HEK293 (cell line): ENCODE data around the gene HOXD10.

ENCODE experiments used
- CTCF ChIA-PET: fragments of 350-600 bp; formaldehyde crosslinking; extraction: SDS; loops from one replicate; lab custom pipeline; 2021; ENCODE audit warnings: antibody characterized with exemption; lab: Yijun Ruan, JAX
- POLR2A ChIA-PET: fragments of 300-600 bp; formaldehyde crosslinking; extraction: SDS; loops from one replicate; lab custom pipeline; 2020; ENCODE audit warnings: antibody characterized with exemption, inconsistent platforms; lab: Yijun Ruan, JAX
- H3K27ac ChIP-seq: fragments of 200-500 bp; sonication (Bioruptor generic); 2 replicates; pipeline ENCODE4 v1.5.1; 2014; ENCODE audit warnings: low read depth, low read length, control low read depth, inconsistent platforms; ENCODE audit errors: extremely low read depth
- H3K36me3 ChIP-seq, 2 experiments: fragments of 200-500 bp in 1 of 2; sonication (Bioruptor generic) in 1 of 2; 1 replicate in 1 of 2; 2 replicates in 1 of 2; pipeline ENCODE4 v1.5.1; 2014 to 2017; ENCODE audit warnings: inconsistent platforms in 2 of 2, low read length in 2 of 2; ENCODE audit not compliant: control insufficient read depth in 2 of 2, insufficient read depth in 1 of 2
- H3K4me1 ChIP-seq: fragments of 200-500 bp; sonication (Bioruptor generic); 2 replicates; pipeline ENCODE4 v1.5.1; 2014; ENCODE audit warnings: mild to moderate bottlenecking, low read length, inconsistent platforms; ENCODE audit not compliant: control insufficient read depth, insufficient read depth
- H3K4me3 ChIP-seq: 2 replicates; pipeline ENCODE4 v1.5.1; 2011; ENCODE audit warnings: low read depth, mild to moderate bottlenecking, control low read depth, low read length, moderate library complexity
- H3K9me3 ChIP-seq: fragments of 200-500 bp; sonication (Bioruptor generic); 2 replicates; pipeline ENCODE4 v1.5.1; 2014; ENCODE audit warnings: low read depth, low read length, inconsistent platforms; ENCODE audit not compliant: control insufficient read depth, insufficient read depth
- BCL11B ChIP-seq: fragments of 450-650 bp; formaldehyde crosslinking; IDR thresholded peaks from 2 replicates; pipeline ENCODE4 v1.5.1; 2016; ENCODE audit warnings: low read depth, missing biosample characterization, missing genetic modification characterization
- GLIS2 ChIP-seq: fragments of 450-650 bp; formaldehyde crosslinking; IDR thresholded peaks from 2 replicates; pipeline ENCODE4 v1.5.1; 2016; ENCODE audit warnings: missing biosample characterization, missing genetic modification characterization
- KLF8 ChIP-seq: fragments of 450-650 bp; formaldehyde crosslinking; IDR thresholded peaks from 2 replicates; pipeline ENCODE4 v1.5.1; 2016; ENCODE audit warnings: missing biosample characterization, missing genetic modification characterization
- OSR2 ChIP-seq: fragments of 450-650 bp; formaldehyde crosslinking; IDR thresholded peaks from 2 replicates; pipeline ENCODE4 v1.5.1; 2016; ENCODE audit warnings: missing biosample characterization, missing genetic modification characterization
- OVOL3 ChIP-seq: fragments of 450-650 bp; formaldehyde crosslinking; IDR thresholded peaks from 2 replicates; pipeline ENCODE4 v1.5.1; 2016; ENCODE audit warnings: missing biosample characterization, missing genetic modification characterization
- TCF7L2 ChIP-seq: IDR thresholded peaks from 2 replicates; pipeline ENCODE4 v1.6.1; 2011; ENCODE audit warnings: low read depth, mild to moderate bottlenecking, inconsistent platforms, low read length, moderate library complexity, borderline replicate concordance
- WT1 ChIP-seq: fragments of 450-650 bp; formaldehyde crosslinking; IDR thresholded peaks from 2 replicates; pipeline ENCODE4 v1.5.1; 2016; ENCODE audit warnings: missing biosample characterization, missing genetic modification characterization
- ZBTB1 ChIP-seq: fragments of 450-650 bp; formaldehyde crosslinking; IDR thresholded peaks from 2 replicates; pipeline ENCODE4 v1.5.1; 2016; ENCODE audit warnings: missing biosample characterization, missing genetic modification characterization
- ZBTB48 ChIP-seq: fragments of 450-650 bp; formaldehyde crosslinking; IDR thresholded peaks from 2 replicates; pipeline ENCODE4 v1.5.1; 2016; ENCODE audit warnings: missing biosample characterization, missing genetic modification characterization
- ZFP69B ChIP-seq: fragments of 450-650 bp; formaldehyde crosslinking; IDR thresholded peaks from 2 replicates; pipeline ENCODE4 v1.5.1; 2016; ENCODE audit warnings: missing biosample characterization, missing genetic modification characterization
- ZNF155 ChIP-seq: fragments of 450-650 bp; formaldehyde crosslinking; IDR thresholded peaks from 2 replicates; pipeline ENCODE4 v1.5.1; 2016; ENCODE audit warnings: missing biosample characterization, missing genetic modification characterization
- ZNF266 ChIP-seq: fragments of 450-650 bp; formaldehyde crosslinking; IDR thresholded peaks from 2 replicates; pipeline ENCODE4 v1.5.1; 2016; ENCODE audit warnings: missing biosample characterization, missing genetic modification characterization, low read depth
- ZNF292 ChIP-seq: fragments of 450-650 bp; formaldehyde crosslinking; IDR thresholded peaks from 2 replicates; pipeline ENCODE4 v1.5.1; 2016; ENCODE audit warnings: low read depth, missing biosample characterization, missing genetic modification characterization, borderline replicate concordance
- ZNF585B ChIP-seq: fragments of 450-650 bp; formaldehyde crosslinking; IDR thresholded peaks from 2 replicates; pipeline ENCODE4 v1.5.1; 2016; ENCODE audit warnings: missing biosample characterization, missing genetic modification characterization
- ZNF629 ChIP-seq: fragments of 450-650 bp; formaldehyde crosslinking; IDR thresholded peaks from 2 replicates; pipeline ENCODE4 v1.5.1; 2017; ENCODE audit warnings: missing biosample characterization, missing genetic modification characterization
- ZSCAN16 ChIP-seq: fragments of 450-650 bp; formaldehyde crosslinking; IDR thresholded peaks from 2 replicates; pipeline ENCODE4 v1.5.1; 2016; ENCODE audit warnings: missing biosample characterization, missing genetic modification characterization
- TF ChIP-seq, protein P1 (sequence below): fragments of 450-650 bp; formaldehyde crosslinking; IDR thresholded peaks from 2 replicates; pipeline ENCODE4 v1.5.1; 2016; ENCODE audit warnings: missing biosample characterization, missing genetic modification characterization, low read depth
- TF ChIP-seq, protein P2 (sequence below): fragments of 450-650 bp; formaldehyde crosslinking; IDR thresholded peaks from 2 replicates; pipeline ENCODE4 v1.5.1; 2016; ENCODE audit warnings: missing biosample characterization, missing genetic modification characterization
- TF ChIP-seq, protein P3 (sequence below): fragments of 450-650 bp; formaldehyde crosslinking; IDR thresholded peaks from 2 replicates; pipeline ENCODE4 v1.5.1; 2016; ENCODE audit warnings: missing biosample characterization, missing genetic modification characterization
- TF ChIP-seq, protein P4 (sequence below): fragments of 450-650 bp; formaldehyde crosslinking; IDR thresholded peaks from 2 replicates; pipeline ENCODE4 v1.5.1; 2016; ENCODE audit warnings: missing biosample characterization, missing genetic modification characterization
- TF ChIP-seq, protein P5 (sequence below): fragments of 450-650 bp; formaldehyde crosslinking; IDR thresholded peaks from 2 replicates; pipeline ENCODE4 v1.5.1; 2016; ENCODE audit warnings: missing biosample characterization, missing genetic modification characterization

Gene HOXD10

DNA sequence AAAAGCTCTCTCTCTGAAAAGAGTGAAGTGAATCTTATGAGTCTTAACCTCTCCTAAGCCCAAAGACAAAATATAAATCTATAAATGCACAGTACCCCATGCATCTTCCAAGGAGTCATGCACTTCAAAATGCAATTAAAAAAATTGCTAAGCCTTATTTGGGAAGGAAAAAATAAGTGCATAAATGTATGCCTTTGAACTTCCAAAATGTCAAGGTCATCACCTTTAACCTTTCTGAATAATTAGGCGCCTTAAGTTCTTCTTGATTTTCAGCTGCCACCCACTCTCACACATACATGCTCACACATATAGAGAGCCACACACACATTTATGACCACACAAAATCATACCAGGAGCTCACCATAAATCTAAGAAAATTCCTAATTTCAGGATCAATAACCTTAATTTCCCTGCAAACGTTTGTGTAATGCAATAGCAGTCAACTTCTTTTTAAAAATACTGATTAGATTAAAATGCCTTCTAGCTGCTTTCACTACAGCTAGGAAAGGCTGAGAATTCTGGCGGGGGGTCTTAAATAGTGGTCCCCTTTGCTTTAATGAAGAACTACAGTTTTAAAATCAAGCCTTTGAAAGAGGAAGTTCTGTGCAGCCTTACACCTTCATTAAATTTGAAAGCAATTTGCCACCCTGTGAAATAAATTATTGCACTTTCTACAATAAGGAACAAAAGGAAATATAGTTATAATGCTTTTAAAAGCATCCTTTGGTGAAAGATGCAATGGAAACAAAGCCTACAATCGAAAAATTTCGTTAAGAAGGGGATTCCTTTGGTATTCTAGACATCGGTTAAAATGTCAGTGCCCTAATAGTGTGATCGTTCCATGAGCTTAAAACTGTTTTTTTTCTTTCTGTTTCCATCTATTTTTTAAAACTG lies 5.9 kb upstream of the HOXD10 start:
- ChIA-PET CTCF (interaction anchor here (0.6 to 2.7 kb wide), 12 partner anchors 9 to 1038 kb away, joined by 3 to 19 read pairs (median 3); partner anchors contain the start of gene HOXD9), POLR2A (interaction anchor here (0.8 kb wide), 1 partner anchor 75 kb away, joined by 3 read pairs; no protein-coding TSS in a partner anchor)
- no peak overlapping the region for H3K27ac ChIP-seq
- TF ChIP-seq, protein P1, sequence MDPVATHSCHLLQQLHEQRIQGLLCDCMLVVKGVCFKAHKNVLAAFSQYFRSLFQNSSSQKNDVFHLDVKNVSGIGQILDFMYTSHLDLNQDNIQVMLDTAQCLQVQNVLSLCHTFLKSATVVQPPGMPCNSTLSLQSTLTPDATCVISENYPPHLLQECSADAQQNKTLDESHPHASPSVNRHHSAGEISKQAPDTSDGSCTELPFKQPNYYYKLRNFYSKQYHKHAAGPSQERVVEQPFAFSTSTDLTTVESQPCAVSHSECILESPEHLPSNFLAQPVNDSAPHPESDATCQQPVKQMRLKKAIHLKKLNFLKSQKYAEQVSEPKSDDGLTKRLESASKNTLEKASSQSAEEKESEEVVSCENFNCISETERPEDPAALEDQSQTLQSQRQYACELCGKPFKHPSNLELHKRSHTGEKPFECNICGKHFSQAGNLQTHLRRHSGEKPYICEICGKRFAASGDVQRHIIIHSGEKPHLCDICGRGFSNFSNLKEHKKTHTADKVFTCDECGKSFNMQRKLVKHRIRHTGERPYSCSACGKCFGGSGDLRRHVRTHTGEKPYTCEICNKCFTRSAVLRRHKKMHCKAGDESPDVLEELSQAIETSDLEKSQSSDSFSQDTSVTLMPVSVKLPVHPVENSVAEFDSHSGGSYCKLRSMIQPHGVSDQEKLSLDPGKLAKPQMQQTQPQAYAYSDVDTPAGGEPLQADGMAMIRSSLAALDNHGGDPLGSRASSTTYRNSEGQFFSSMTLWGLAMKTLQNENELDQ = no peak
- TF ChIP-seq ZSCAN16 (tag by site-specific recombination) (no peak), WT1 (tag by site-specific recombination) (no peak), GLIS2 (no peak), ZNF585B (tag by site-specific recombination) (no peak), BCL11B (tag by site-specific recombination) (no peak), ZNF266 (tag by site-specific recombination) (no peak), OSR2 (tag by site-specific recombination) (no peak), ZNF292 (tag by site-specific recombination) (no peak), KLF8 (tag by site-specific recombination) (no peak), ZNF629 (tag by site-specific recombination) (no peak), ZBTB48 (no peak), TCF7L2 (no peak), ZNF155 (tag by site-specific recombination) (no peak), ZFP69B (tag by site-specific recombination) (no peak)
- TF ChIP-seq, protein P2, sequence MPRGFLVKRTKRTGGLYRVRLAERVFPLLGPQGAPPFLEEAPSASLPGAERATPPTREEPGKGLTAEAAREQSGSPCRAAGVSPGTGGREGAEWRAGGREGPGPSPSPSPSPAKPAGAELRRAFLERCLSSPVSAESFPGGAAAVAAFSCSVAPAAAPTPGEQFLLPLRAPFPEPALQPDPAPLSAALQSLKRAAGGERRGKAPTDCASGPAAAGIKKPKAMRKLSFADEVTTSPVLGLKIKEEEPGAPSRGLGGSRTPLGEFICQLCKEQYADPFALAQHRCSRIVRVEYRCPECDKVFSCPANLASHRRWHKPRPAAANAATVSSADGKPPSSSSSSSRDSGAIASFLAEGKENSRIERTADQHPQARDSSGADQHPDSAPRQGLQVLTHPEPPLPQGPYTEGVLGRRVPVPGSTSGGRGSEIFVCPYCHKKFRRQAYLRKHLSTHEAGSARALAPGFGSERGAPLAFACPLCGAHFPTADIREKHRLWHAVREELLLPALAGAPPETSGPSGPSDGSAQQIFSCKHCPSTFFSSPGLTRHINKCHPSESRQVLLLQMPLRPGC = no peak
- TF ChIP-seq, protein P3, sequence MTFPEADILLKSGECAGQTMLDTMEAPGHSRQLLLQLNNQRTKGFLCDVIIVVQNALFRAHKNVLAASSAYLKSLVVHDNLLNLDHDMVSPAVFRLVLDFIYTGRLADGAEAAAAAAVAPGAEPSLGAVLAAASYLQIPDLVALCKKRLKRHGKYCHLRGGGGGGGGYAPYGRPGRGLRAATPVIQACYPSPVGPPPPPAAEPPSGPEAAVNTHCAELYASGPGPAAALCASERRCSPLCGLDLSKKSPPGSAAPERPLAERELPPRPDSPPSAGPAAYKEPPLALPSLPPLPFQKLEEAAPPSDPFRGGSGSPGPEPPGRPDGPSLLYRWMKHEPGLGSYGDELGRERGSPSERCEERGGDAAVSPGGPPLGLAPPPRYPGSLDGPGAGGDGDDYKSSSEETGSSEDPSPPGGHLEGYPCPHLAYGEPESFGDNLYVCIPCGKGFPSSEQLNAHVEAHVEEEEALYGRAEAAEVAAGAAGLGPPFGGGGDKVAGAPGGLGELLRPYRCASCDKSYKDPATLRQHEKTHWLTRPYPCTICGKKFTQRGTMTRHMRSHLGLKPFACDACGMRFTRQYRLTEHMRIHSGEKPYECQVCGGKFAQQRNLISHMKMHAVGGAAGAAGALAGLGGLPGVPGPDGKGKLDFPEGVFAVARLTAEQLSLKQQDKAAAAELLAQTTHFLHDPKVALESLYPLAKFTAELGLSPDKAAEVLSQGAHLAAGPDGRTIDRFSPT (tag by site-specific recombination) = no peak
- 0 out of 2 replicates have a peak, but pooled peaks cover 2% of the 10 kb centered on the region for H3K4me1 ChIP-seq
- no peak overlapping the region for H3K4me3 ChIP-seq
- no peaks in the 10 kb centered on the region for H3K9me3 ChIP-seq
- H3K36me3 ChIP-seq = peaks cover 19 to 69% of the 10 kb centered on the region in 2 experiments

DNA sequence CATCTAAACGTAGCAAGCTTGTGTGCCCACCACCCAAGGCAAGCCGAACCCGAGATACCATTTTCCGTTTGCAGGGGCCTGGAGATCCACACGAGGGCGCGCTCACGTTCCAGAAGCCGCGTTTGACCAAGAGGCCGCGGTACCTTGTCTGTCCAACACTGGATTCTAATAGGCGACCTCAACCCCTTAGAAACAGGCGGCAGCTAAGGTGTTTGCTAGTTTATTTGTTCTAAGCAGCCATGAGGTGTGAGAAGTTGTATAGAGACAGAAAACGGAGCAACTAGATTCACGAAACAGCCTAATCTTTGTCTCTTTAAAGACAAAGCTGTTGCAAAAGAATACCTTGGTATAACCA lies 5.3 kb upstream of the HOXD10 start:
- H3K27ac ChIP-seq = no peak overlapping the region
- H3K9me3 ChIP-seq = no peaks in the 10 kb centered on the region
- POLR2A ChIA-PET = interaction anchor here (0.8 kb wide), 1 partner anchor 75 kb away, joined by 3 read pairs; no protein-coding TSS in a partner anchor
- CTCF ChIA-PET = interaction anchor here (0.6 to 2.7 kb wide), 11 partner anchors 9 to 1037 kb away, joined by 3 to 19 read pairs (median 4); partner anchors contain the start of gene HOXD9
- 0 out of 2 replicates have a peak, but pooled peaks cover 2% of the 10 kb centered on the region for H3K4me1 ChIP-seq
- H3K36me3 ChIP-seq = peaks cover 21 to 76% of the 10 kb centered on the region in 2 experiments
- TF ChIP-seq OVOL3 (no peak), ZBTB1 (tag by site-specific recombination) (no peak)
- TF ChIP-seq, protein P4, sequence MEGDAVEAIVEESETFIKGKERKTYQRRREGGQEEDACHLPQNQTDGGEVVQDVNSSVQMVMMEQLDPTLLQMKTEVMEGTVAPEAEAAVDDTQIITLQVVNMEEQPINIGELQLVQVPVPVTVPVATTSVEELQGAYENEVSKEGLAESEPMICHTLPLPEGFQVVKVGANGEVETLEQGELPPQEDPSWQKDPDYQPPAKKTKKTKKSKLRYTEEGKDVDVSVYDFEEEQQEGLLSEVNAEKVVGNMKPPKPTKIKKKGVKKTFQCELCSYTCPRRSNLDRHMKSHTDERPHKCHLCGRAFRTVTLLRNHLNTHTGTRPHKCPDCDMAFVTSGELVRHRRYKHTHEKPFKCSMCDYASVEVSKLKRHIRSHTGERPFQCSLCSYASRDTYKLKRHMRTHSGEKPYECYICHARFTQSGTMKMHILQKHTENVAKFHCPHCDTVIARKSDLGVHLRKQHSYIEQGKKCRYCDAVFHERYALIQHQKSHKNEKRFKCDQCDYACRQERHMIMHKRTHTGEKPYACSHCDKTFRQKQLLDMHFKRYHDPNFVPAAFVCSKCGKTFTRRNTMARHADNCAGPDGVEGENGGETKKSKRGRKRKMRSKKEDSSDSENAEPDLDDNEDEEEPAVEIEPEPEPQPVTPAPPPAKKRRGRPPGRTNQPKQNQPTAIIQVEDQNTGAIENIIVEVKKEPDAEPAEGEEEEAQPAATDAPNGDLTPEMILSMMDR = peak; percentile 76
- TF ChIP-seq, protein P5, sequence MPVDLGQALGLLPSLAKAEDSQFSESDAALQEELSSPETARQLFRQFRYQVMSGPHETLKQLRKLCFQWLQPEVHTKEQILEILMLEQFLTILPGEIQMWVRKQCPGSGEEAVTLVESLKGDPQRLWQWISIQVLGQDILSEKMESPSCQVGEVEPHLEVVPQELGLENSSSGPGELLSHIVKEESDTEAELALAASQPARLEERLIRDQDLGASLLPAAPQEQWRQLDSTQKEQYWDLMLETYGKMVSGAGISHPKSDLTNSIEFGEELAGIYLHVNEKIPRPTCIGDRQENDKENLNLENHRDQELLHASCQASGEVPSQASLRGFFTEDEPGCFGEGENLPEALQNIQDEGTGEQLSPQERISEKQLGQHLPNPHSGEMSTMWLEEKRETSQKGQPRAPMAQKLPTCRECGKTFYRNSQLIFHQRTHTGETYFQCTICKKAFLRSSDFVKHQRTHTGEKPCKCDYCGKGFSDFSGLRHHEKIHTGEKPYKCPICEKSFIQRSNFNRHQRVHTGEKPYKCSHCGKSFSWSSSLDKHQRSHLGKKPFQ (tag by site-specific recombination) = no peak
- H3K4me3 ChIP-seq = no peak overlapping the region
